Heart left ventricle (tissue), 13 donors: ENCODE measurements around the gene TTC19.

ENCODE experiments used
- CTCF ChIP-seq, 12 donors: fragments of 200-600 bp; sonication (generic) in 4 of 12; IDR thresholded peaks; one replicate each; pipeline versions ENCODE4 v1.5.0 to v1.8.0; 2018 to 2022; ENCODE audit warnings: antibody characterized with exemption in 12 of 12, mild to moderate bottlenecking in 5 of 12
- POLR2A ChIP-seq, 2 donors: fragments of 450-650 bp; IDR thresholded peaks; one replicate each; pipeline ENCODE4 v1.6.1; 2017; ENCODE audit warnings: antibody characterized with exemption in 2 of 2, mild to moderate bottlenecking in 2 of 2, moderate library complexity in 2 of 2
- donor health status: ischemic (EF 13 %, LVEDD 7.1; RV severe dilation, severe dysfunction).
- donor health status: DM: no; HTN: yes; CAD: no.
- donor health status: DM: no; HTN: no; CAD: no.
- donor health status: ischemic (EF 25% LVEDD 6.9; RV normal size, moderate dysfunction).
- donor health status: ischemic (EF 25% LVEDD 5.7; RV mildly dilated, moderate dysfunction).
- donor health status: ischemic (EF 35%, LVEDD 5.7; RV mildly dilated, moderate dysfunction).
- donor health status: nonischemic (EF 11% LVEDD 7.7; RV severe dilation, severe dysfunction).
- donor health status: DM: yes; HTN: yes; CAD: no.
- donor health status: PGD.
- donor health status: ischemic (EF 29% LVEDD 5.4; RV normal size, mild dysfunction).
- donor health status: nonischemic (EF 23%, LVEDD 6.1; RV moderate dilation, normal function).

GRCh38 chr17:15971882-15972281 lies 27.7 kb upstream of the TTC19 start:
- TF ChIP-seq CTCF (IDR thresholded peaks at IDR 0.05), result no peak
- no peak for TF ChIP-seq POLR2A (IDR thresholded peaks at IDR 0.05)
